ENCODE data around the gene KIF2C.
"Not testable (repeated sequence)": the region's sequence is repeated elsewhere in the genome, so short reads cannot be mapped to it uniquely, and the experiment has no call there.

Gene KIF2C

DNA sequence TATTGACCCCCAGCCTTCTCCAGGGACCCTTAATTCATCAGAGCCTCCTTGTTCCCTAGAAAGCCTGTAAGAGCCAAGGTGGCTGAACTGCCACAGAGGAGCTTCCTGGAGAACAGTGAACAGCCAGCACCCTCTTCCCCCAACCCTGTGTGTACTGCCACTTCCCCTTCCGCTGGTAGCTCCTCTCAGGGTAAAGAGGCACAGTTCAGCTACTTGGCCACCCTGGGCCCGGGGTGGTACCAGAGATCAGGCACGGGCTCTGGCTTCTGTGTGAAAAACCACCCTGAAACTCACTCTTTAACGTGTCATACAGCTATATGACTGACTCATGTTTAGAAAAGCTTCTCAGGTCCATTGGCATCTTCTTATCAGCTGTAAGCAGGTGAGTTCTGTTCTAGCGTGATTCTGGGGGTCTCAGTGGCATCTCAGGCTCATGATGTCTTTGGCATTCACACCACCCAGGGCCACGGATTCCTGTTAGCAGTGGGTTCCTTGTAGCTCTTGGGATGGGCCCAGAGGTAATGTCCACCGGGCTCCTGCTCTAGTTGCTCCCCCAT is 42.8 kb upstream of the KIF2C start:
- H3K4me3 ChIP-seq (ENCODE audit: control insufficient read depth, low read depth, low read length): no peak overlapping the region
- TF ChIP-seq, protein P1, sequence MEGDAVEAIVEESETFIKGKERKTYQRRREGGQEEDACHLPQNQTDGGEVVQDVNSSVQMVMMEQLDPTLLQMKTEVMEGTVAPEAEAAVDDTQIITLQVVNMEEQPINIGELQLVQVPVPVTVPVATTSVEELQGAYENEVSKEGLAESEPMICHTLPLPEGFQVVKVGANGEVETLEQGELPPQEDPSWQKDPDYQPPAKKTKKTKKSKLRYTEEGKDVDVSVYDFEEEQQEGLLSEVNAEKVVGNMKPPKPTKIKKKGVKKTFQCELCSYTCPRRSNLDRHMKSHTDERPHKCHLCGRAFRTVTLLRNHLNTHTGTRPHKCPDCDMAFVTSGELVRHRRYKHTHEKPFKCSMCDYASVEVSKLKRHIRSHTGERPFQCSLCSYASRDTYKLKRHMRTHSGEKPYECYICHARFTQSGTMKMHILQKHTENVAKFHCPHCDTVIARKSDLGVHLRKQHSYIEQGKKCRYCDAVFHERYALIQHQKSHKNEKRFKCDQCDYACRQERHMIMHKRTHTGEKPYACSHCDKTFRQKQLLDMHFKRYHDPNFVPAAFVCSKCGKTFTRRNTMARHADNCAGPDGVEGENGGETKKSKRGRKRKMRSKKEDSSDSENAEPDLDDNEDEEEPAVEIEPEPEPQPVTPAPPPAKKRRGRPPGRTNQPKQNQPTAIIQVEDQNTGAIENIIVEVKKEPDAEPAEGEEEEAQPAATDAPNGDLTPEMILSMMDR (conservative IDR thresholded peaks at IDR 0.05; ENCODE audit: control insufficient read depth, insufficient read depth, low read depth, low read length): no peak
- no peak for DNase-seq (ENCODE audit: low read depth)

DNA sequence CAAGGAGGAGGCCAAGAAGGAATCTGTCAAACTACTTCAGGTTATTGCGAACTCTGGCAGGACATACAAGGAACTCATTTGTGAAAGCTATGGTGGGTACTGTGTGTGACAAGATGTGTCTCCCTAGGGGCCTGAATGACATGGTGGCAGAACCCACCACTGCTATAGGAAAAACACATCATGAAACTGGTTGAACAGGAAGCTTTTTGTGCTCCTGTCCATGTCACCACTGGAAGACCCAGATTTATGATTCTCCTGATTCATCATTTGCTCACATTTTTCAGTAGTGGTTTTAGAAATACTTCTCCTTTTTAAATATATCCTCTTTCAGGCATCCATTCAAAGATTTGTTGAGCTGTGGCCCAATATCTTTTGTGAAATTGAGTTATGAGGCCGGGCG is 41.5 kb upstream of the KIF2C start:
- peak; percentile 11 for DNase-seq (ENCODE audit: low read depth)
- TF ChIP-seq, protein P1 (conservative IDR thresholded peaks at IDR 0.05; ENCODE audit: control insufficient read depth, insufficient read depth, low read depth, low read length): no peak
- H3K4me3 ChIP-seq (ENCODE audit: control insufficient read depth, low read depth, low read length): no peak overlapping the region

DNA sequence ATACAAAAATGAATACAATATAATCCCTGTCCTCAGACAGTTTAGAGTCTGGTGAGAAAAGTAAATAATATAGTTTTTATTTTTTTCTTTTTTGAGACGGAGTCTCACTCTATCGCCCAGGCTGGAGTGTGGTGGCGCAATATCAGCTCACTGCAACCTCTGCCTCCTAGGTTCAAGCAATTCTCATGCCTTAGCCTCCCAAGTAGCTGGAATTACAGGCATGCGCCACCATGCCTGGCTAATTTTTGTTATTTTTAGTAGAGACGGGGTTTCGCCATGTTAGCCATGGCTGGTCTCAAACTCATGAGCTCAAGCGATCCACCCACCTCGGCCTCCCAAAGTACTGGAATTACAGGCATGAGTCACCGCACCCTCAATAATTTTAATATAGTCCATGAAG is 40.3 kb upstream of the KIF2C start:
- H3K4me3 ChIP-seq (ENCODE audit: control insufficient read depth, low read depth, low read length); DNase-seq (ENCODE audit: low read depth): not testable (repeated sequence)

- no peak for DNase-seq (ENCODE audit: low read depth)
- TF ChIP-seq, protein P1 (conservative IDR thresholded peaks at IDR 0.05; ENCODE audit: control insufficient read depth, insufficient read depth, low read depth, low read length): no peak
- no peak overlapping the region for H3K4me3 ChIP-seq (ENCODE audit: control insufficient read depth, low read depth, low read length)
Measured at GRCh38 chr1:44700573-44700972, 39.1 kb upstream of the KIF2C start.

GRCh38 chr1:44701141-44701573 is 38.5 kb upstream of the KIF2C start:
- TF ChIP-seq, protein P1 (conservative IDR thresholded peaks at IDR 0.05; ENCODE audit: control insufficient read depth, insufficient read depth, low read depth, low read length): no peak
- no peak overlapping the region for H3K4me3 ChIP-seq (ENCODE audit: control insufficient read depth, low read depth, low read length)
- DNase-seq (ENCODE audit: low read depth): no peak

GRCh38 chr1:44705470-44705869 is 34.2 kb upstream of the KIF2C start:
- TF ChIP-seq, protein P1 (conservative IDR thresholded peaks at IDR 0.05; ENCODE audit: control insufficient read depth, insufficient read depth, low read depth, low read length): no peak
- H3K4me3 ChIP-seq (ENCODE audit: control insufficient read depth, low read depth, low read length): no peak overlapping the region
- no peak for DNase-seq (ENCODE audit: low read depth)

DNA sequence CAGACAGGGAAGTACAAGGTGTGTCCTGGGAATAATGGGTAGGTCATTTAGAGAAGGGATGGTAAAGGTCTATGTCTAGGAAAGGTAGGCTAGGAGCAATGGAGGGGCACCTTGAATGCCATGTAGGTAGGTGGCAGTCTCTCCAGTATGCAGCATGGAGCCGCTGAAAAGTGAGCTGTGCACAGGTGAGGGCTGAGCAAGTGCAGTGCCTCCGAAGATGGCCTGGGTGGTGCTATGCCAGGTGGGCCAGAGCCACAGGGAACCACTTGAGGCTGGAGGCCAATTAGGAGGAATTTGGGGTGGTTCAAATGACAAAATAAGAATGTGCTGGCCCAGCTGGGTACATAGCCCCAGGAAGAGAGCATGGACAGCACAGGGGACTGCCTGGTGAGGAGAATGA is 33.7 kb upstream of the KIF2C start:
- no peak for DNase-seq (ENCODE audit: low read depth)
- TF ChIP-seq, protein P1 (conservative IDR thresholded peaks at IDR 0.05; ENCODE audit: control insufficient read depth, insufficient read depth, low read depth, low read length): no peak
- H3K4me3 ChIP-seq (ENCODE audit: control insufficient read depth, low read depth, low read length): no peak overlapping the region
